NT2/D1 (cell line): ENCODE results near the gene DRC7.

ENCODE experiments used
- SUZ12 ChIP-seq: IDR thresholded peaks from 2 replicates; pipeline ENCODE4 v1.6.1; 2011; ENCODE audit not compliant: insufficient read length, insufficient read depth; ENCODE audit errors: extremely low read depth
- YY1 ChIP-seq: IDR thresholded peaks from 2 replicates; pipeline ENCODE4 v1.6.1; 2011; ENCODE audit not compliant: insufficient read length, insufficient read depth
- ZNF274 ChIP-seq: IDR thresholded peaks from 2 replicates; pipeline ENCODE4 v1.6.1; 2011; ENCODE audit warnings: mild to moderate bottlenecking, low read depth, low read length

DNA sequence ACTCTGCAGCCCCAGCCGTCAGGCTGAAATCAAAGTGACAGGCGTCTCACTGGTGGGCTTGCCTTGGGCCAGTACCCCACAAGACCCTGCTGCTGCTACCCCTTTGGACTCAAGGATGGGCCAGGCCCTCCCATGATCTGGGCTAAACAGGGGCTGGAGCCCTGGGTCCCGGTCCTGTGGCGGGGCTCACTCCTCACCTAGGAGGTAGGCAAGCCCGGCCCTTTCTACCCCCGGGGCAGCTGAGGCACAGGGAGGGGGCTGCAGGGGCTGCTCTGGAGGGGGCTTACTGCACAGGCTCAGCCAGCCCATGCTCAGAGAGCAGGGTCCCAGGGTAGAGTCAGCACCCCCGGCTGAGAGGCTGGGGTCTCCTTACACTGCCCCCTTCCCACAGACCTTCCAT, 64.5 kb downstream of the DRC7 start:
- TF ChIP-seq YY1: no peak
- no peak for TF ChIP-seq ZNF274
- TF ChIP-seq SUZ12: no peak
